Measurements from ENCODE around the gene MSGN1. TPM values are rescaled to one million over a fixed set of nuclear protein-coding genes. Genes with fewer than 3 reads are reported as not detected.

Gene MSGN1
- total RNA-seq, 1 donor from 2014 or later = not detected

- H3K27me3 ChIP-seq = no peaks in the 10 kb centered on the region
- no peaks in the 10 kb centered on the region for H3K9me3 ChIP-seq
- no peaks in the 10 kb centered on the region for H3K36me3 ChIP-seq
- H3K4me3 ChIP-seq = no peak overlapping the region
- ATAC-seq (no peak), DNase-seq (no peak)
- intact Hi-C loops (cut with DNase I) = no loop called here
- no peak overlapping the region for H3K27ac ChIP-seq
- TF ChIP-seq, protein P1, sequence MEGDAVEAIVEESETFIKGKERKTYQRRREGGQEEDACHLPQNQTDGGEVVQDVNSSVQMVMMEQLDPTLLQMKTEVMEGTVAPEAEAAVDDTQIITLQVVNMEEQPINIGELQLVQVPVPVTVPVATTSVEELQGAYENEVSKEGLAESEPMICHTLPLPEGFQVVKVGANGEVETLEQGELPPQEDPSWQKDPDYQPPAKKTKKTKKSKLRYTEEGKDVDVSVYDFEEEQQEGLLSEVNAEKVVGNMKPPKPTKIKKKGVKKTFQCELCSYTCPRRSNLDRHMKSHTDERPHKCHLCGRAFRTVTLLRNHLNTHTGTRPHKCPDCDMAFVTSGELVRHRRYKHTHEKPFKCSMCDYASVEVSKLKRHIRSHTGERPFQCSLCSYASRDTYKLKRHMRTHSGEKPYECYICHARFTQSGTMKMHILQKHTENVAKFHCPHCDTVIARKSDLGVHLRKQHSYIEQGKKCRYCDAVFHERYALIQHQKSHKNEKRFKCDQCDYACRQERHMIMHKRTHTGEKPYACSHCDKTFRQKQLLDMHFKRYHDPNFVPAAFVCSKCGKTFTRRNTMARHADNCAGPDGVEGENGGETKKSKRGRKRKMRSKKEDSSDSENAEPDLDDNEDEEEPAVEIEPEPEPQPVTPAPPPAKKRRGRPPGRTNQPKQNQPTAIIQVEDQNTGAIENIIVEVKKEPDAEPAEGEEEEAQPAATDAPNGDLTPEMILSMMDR (IDR thresholded peaks at IDR 0.05) = no peak
- peaks cover 11% of the 10 kb centered on the region for H3K4me1 ChIP-seq
Measured at GRCh38 chr2:17791817-17792130, 24.5 kb upstream of the MSGN1 start.

- no peaks in the 10 kb centered on the region for H3K9me3 ChIP-seq
- DNase-seq (no peak), ATAC-seq (no peak)
- TF ChIP-seq, protein P1 (IDR thresholded peaks at IDR 0.05) = no peak
- peaks cover 11% of the 10 kb centered on the region for H3K4me1 ChIP-seq
- H3K27me3 ChIP-seq = no peaks in the 10 kb centered on the region
- no peaks in the 10 kb centered on the region for H3K36me3 ChIP-seq
- no peak overlapping the region for H3K4me3 ChIP-seq
- intact Hi-C loops (cut with DNase I) = no loop called here
- no peak overlapping the region for H3K27ac ChIP-seq
Measured at GRCh38 chr2:17792515-17792914, 23.7 kb upstream of the MSGN1 start.

DNA sequence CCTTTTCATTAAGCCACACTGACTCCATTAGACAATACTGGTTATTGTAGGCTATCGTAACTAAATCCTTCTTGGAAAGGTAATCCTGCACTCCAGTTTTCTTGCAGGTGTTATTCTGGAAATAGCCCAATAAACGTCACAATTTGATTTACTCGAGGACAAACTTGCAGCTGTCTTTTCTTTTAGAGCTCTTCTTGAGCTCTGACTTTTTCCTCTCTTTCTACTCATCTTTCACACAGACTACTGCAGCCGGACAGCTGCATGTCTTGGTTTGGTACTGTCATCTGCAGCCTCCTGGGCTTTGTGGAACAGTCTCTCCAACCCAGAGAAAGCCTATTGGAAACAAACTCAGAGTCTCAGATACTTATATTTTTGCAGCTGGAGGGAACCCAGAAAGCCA lies 23.0 kb upstream of the MSGN1 start:
- ATAC-seq (no peak), DNase-seq (no peak)
- Histone ChIP-seq H3K9me3 (no peaks in the 10 kb centered on the region), H3K27ac (no peak overlapping the region), H3K36me3 (no peaks in the 10 kb centered on the region), H3K27me3 (no peaks in the 10 kb centered on the region), H3K4me1 (peaks cover 11% of the 10 kb centered on the region), H3K4me3 (no peak overlapping the region)
- TF ChIP-seq, protein P1 (IDR thresholded peaks at IDR 0.05) = no peak
- intact Hi-C loops (cut with DNase I) = no loop called here

DNA sequence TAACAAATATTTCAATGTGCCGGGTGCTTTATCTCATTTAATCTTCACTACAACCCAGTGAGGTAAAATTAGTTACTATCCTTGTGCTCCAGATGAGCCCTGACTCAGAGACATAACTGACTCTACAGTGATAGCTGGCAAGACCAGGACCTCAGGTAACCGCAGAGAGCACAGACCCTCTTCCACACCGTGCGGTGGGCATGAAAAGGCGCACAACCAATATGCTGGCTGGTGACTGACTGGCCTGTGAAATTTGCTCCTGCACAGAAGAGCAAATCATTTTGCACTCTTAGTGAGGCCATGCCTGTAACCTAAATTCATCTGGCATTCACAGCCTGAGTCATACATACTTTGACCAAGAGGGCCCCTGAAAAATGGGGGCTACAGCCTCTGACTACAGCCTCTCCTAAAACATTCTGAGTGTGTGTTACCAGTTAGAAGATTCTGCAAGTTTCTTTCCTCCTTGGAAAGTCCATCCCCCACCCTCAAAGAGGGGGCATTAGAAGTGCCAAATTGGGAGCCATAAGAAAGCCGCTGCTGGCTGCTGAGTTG lies 22.4 kb upstream of the MSGN1 start:
- H3K4me3 ChIP-seq = no peak overlapping the region
- no peaks in the 10 kb centered on the region for H3K27me3 ChIP-seq
- no peaks in the 10 kb centered on the region for H3K36me3 ChIP-seq
- TF ChIP-seq, protein P1 (IDR thresholded peaks at IDR 0.05) = no peak
- no peaks in the 10 kb centered on the region for H3K9me3 ChIP-seq
- H3K4me1 ChIP-seq = peaks cover 11% of the 10 kb centered on the region
- ATAC-seq (no peak), DNase-seq (no peak)
- intact Hi-C loops (cut with DNase I) = no loop called here
- H3K27ac ChIP-seq = no peak overlapping the region

- TF ChIP-seq, protein P1 (IDR thresholded peaks at IDR 0.05) = no peak
- Histone ChIP-seq H3K27me3 (no peaks in the 10 kb centered on the region), H3K27ac (no peak overlapping the region), H3K4me3 (no peak overlapping the region), H3K4me1 (peaks cover 11% of the 10 kb centered on the region), H3K36me3 (no peaks in the 10 kb centered on the region), H3K9me3 (no peaks in the 10 kb centered on the region)
- intact Hi-C loops (cut with DNase I) = no loop called here
- ATAC-seq = no peak
- no peak for DNase-seq
Measured at GRCh38 chr2:17795309-17795708, 21.0 kb upstream of the MSGN1 start.

DNA sequence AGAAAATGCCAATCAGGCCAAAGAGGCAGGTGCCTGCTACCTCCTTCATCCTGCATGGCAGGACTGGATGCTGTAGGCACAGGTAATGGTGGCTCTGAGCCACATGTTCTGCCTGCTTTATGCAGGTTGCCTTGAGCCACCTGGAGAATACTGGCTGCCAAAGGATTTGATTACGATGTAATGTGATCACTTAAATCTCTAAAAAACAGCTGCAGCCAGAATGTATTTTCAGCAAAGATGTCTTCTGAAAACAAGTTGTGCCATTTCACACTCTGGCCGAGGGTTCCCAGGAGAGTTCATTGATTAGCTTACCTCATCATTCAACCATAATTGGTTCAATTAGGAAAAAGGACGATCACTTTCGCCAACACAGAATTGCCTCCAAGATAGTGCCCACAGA lies 17.9 kb upstream of the MSGN1 start:
- ATAC-seq = no peak
- Histone ChIP-seq H3K27ac (no peak overlapping the region), H3K4me1 (no peaks in the 10 kb centered on the region), H3K27me3 (no peaks in the 10 kb centered on the region), H3K4me3 (no peak overlapping the region), H3K9me3 (no peaks in the 10 kb centered on the region), H3K36me3 (no peaks in the 10 kb centered on the region)
- no peak for DNase-seq
- TF ChIP-seq, protein P1 (IDR thresholded peaks at IDR 0.05) = no peak
- intact Hi-C loops (cut with DNase I) = no loop called here
